ENCODE data around the gene DDX3X. TPM values are rescaled to one million over a fixed set of nuclear protein-coding genes. Genes with fewer than 3 reads are reported as not detected.
"Not testable (repeated sequence)": the region's sequence is repeated elsewhere in the genome, so short reads cannot be mapped to it uniquely, and the experiment has no call there.

DDX3X gene
- 100 to 1,000 TPM; 248 to 259 TPM for total RNA-seq

DNA sequence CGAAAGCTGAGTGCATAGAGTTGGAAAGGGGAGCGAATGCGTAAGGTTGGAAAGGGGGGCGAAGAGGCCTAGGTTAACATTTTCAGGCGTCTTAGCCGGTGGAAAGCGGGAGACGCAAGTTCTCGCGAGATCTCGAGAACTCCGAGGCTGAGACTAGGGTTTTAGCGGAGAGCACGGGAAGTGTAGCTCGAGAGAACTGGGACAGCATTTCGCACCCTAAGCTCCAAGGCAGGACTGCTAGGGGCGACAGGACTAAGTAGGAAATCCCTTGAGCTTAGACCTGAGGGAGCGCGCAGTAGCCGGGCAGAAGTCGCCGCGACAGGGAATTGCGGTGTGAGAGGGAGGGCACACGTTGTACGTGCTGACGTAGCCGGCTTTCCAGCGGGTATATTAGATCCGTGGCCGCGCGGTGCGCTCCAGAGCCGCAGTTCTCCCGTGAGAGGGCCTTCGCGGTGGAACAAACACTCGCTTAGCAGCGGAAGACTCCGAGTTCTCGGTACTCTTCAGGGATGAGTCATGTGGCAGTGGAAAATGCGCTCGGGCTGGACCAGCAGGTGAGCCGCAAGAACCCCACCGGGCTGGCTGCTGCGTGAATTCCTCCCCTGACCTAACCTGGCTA, at the start of gene DDX3X:
Gene DDX3X (plus strand): TSS at position 419 of the 619 bp plus-strand sequence. CDS start 91 bp downstream, at position 510.
- H3K9me3 Mint-ChIP-seq, result no peaks in the 10 kb centered on the region
- H3K36me3 Mint-ChIP-seq, result peaks cover 26 to 44% of the 10 kb centered on the region in 2 donors

DNA sequence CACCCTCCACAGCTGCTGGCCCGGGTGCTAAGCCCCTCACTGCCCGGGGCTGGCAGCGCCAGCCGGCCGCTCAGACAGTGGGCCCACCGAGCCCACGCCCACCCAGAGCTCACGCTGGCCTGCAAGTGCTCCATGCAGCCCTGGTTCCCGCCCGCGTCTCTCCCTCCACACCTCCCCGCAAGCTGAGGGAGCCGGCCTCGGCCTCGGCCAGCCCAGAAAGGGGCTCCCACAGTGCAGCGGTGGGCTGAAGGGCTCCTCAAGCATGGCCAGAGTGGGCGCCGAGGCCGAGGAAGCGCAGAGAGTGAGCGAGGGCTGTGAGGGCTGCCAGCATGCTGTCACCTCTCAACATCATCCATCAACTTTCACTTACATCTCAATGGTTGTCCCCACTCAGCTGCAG, 48.0 kb upstream of the DDX3X start:
- H3K36me3 Mint-ChIP-seq; ATAC-seq; DNase-seq (ENCODE audit: low spot score in 2 of 2): not testable (repeated sequence)

More for the DNA sequence above, at the start of gene DDX3X:
- ATAC-seq, result peak; percentile 57 to 65
- H3K27ac Mint-ChIP-seq, result peak within 1 kb of the TSS; percentile 100
- DNase-seq (ENCODE audit: low spot score in 2 of 2), result peak; percentile 77 to 88

DNA sequence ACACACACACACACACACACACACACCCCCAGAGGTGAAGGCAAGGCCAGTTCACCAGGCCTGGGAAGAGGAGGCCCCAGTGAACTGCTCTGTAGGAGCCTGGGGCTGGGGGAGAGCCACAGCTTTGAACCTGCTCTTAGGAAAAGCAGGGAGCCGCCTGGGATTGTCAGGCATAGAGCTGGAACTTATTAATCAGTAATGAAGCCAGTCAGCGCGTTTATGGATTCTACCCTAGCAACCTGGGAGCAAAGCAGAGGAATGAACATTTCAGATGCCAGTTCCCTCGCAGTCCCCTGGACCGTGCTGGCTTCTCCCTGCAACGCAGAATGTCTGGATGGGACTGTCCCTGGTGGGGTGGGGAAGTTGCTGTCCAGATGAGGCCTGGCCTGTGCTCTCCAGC, 45.3 kb upstream of the DDX3X start:
- ATAC-seq (no peak), DNase-seq (ENCODE audit: low spot score in 2 of 2) (no peak)
- Mint-ChIP-seq H3K27ac (no peak overlapping the region), H3K9me3 (peaks cover 4% of the 10 kb centered on the region in 2 donors), H3K36me3 (no peaks in the 10 kb centered on the region)

More for the DNA sequence above, 48.0 kb upstream of the DDX3X start:
- H3K27ac Mint-ChIP-seq, H3K9me3 Mint-ChIP-seq: not testable (repeated sequence)

DNA sequence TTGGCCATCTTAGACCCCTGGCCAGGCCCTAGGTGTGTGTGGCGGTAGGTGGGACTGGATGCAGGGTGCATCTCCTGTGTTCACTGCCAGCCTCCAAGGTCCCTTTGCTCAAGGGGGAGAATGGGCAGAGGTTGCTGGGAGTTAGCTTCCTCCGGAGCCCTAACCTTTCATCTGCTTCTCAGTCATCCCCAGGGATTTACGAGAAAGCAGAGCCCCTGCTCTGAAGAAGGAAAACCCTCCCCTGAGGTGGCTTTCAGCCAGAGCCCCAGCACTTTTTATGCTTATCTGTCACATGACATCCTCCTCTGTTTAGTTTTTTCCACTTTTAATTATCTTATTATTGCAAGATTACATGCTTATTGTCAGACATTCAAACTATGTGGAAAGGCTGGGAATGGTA, 44.9 kb upstream of the DDX3X start:
- ATAC-seq, result no peak
- no peaks in the 10 kb centered on the region for H3K36me3 Mint-ChIP-seq
- no peak for DNase-seq (ENCODE audit: low spot score in 2 of 2)
- peaks cover 4% of the 10 kb centered on the region in 2 donors for H3K9me3 Mint-ChIP-seq
- no peak overlapping the region for H3K27ac Mint-ChIP-seq

DNA sequence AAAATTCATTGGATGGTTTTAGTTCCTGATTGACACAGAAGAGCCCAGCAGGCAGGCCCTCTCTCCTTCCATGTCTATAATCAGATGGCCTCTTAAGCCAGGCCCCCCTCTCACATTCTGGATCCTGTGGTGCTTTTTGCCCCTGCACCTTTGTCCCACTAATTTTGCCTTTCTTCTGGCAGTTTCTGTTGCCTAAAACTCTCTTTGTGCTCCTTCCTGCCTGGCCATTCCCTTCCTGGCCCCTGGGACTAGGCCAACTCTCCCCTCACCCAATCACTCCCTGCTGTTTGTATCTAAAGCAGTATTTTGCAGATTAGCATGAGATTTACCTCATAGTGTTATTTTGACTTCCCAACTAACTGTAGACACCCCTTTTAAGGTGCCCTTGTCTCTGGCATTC, 42.7 kb upstream of the DDX3X start:
- Mint-ChIP-seq H3K27ac (no peak overlapping the region), H3K9me3 (peaks cover 4% of the 10 kb centered on the region in 2 donors), H3K36me3 (no peaks in the 10 kb centered on the region)
- DNase-seq (ENCODE audit: low spot score in 2 of 2) (no peak), ATAC-seq (no peak)

DNA sequence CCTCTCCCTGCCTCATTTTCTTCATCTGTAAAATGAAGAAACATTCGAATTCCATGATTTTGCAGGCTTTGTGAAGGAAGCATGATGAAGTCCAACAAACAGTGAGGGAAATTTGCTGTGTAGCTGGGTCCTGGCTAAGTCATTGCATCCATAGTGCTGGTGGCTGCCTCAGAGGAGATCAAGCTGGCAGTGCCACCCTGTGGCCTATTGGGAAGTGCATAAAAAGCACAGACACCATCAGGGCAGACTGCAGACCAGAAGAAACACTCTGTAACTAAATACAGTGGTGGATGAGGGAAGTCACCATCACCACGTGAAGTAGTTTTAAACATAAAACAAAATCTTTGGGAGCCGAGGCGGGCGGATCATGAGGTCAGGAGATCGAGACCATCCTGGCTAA, 40.7 kb upstream of the DDX3X start:
- Mint-ChIP-seq H3K36me3 (no peaks in the 10 kb centered on the region), H3K27ac (no peak overlapping the region), H3K9me3 (peaks cover 4% of the 10 kb centered on the region in 2 donors)
- DNase-seq (ENCODE audit: low spot score in 2 of 2), result no peak
- ATAC-seq, result peak in 1 of 2 donors; percentile 71

DNA sequence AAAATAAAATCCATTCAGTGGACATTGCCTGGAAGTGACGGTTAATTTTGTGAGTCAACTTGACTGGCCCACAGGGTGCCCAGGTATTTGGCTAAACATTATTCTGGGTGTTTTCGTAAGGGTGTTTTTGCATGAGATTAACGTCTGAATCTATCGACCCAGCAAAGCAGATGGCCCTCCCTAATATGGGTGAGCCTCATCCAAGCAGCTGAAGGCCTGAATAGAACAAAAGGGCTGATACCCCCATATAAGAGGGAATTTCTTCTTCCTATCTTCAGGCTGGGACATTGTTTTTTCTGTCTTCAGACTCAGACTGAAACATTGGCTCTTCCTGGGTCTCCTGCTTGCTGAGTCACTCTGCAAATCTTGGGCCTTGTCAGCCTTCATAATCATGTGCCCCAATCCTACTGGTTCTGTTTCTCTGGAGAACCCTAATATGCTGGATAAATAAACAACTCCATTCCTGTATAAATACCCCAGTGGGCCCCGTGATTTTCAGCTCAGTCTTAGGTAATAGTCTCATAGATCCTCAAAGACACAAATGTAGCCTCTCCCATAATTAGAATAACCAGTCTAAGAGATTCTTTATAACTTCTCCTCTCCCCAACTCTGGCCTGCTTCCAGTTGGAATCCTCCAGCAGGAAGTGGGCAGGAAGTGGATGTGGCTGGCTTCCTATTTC, 33.1 kb upstream of the DDX3X start:
- Mint-ChIP-seq H3K9me3 (no peaks in the 10 kb centered on the region), H3K27ac (no peak overlapping the region), H3K36me3 (no peaks in the 10 kb centered on the region)
- no peak for DNase-seq (ENCODE audit: low spot score in 2 of 2)
- no peak for ATAC-seq

DNA sequence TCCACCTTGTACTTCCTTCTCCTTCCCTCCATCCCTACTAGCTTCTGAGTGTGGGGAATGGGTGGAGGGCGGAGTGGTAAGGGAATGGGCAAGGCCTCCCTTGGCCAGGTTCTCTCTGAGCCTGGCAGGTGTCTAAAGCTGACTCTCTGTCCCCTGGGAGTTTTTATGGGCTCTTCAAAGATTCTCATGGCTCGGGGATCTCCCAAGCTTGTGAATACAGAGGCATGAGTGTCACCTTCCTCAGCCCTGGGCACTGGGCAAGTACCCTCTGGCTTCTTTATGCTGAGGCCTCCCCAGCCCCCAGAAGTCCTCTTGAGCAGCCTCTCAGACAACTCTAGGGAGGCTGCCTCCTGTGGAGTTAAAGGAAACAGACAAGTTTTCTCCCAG, 32.5 kb upstream of the DDX3X start:
- H3K27ac Mint-ChIP-seq, result no peak overlapping the region
- H3K36me3 Mint-ChIP-seq, result no peaks in the 10 kb centered on the region
- ATAC-seq, result no peak
- no peak for DNase-seq (ENCODE audit: low spot score in 2 of 2)
- no peaks in the 10 kb centered on the region for H3K9me3 Mint-ChIP-seq

DNA sequence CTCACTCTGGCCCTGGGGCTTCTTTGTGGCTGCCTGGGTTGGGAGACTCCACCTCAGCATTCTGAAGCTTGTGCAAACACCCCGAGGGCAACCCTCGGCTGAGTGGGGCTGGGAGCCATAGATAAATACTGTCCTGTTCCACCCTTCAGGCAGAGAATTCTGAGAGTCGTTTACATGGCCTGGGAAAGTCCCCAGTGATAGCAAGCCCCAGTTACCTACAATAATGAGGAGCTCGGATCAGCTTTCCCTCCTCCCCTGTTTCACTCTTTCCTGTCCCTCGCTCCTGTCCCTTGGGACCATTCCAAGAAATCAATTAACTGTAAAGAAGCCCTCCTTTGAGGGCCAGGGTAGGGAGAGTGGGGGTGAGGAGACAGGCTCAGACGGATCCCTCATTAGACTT, 31.6 kb upstream of the DDX3X start:
- DNase-seq (ENCODE audit: low spot score in 2 of 2) (no peak), ATAC-seq (no peak)
- no peaks in the 10 kb centered on the region for H3K36me3 Mint-ChIP-seq
- H3K27ac Mint-ChIP-seq, result no peak overlapping the region
- no peaks in the 10 kb centered on the region for H3K9me3 Mint-ChIP-seq

DNA sequence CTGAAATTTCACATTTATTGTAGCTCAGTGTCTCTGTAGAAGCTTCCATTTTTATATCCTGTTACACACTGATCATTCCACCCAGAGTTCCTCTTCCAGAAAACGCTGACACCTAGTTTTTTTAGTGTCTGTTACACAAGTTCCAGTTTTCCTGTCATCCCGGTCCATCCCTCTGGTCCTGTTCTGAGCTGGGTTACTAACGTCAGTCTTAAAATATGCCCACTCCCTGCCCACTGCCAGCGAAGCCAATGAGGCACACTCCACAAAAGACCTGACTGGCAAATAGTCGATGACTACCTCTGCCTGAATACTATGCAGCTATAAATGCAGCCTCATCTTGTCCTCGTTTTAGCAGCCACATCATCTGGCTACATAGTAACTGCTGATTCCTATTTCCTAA, 30.9 kb upstream of the DDX3X start:
- DNase-seq (ENCODE audit: low spot score in 2 of 2) (no peak), ATAC-seq (no peak)
- Mint-ChIP-seq H3K9me3 (no peaks in the 10 kb centered on the region), H3K27ac (peak overlapping the region in 1 of 2 donors; percentile 58), H3K36me3 (no peaks in the 10 kb centered on the region)

DNA sequence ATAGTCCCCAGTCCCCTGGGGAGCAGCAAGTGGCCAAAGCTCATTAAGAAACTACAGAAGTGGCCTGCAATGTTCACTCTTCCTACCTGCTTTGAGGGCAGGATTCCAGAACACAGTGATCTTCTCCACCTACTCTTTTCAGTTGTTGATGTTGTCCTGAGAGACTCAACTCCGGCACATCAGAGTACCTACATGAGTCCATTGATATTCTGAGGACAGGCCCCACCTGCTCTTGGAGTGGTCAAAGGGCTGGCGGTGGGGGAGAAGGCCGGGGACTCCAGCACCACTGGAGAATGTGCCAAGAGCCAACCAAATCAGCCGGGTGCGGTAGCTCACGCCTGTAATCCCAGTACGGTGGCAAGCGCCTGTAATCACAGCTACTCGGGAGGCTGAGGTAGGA, 29.8 kb upstream of the DDX3X start:
- ATAC-seq, result no peak
- no peak for DNase-seq (ENCODE audit: low spot score in 2 of 2)
- H3K9me3 Mint-ChIP-seq, result no peaks in the 10 kb centered on the region
- no peaks in the 10 kb centered on the region for H3K36me3 Mint-ChIP-seq
- H3K27ac Mint-ChIP-seq, result peak overlapping the region in 1 of 2 donors; percentile 37

DNA sequence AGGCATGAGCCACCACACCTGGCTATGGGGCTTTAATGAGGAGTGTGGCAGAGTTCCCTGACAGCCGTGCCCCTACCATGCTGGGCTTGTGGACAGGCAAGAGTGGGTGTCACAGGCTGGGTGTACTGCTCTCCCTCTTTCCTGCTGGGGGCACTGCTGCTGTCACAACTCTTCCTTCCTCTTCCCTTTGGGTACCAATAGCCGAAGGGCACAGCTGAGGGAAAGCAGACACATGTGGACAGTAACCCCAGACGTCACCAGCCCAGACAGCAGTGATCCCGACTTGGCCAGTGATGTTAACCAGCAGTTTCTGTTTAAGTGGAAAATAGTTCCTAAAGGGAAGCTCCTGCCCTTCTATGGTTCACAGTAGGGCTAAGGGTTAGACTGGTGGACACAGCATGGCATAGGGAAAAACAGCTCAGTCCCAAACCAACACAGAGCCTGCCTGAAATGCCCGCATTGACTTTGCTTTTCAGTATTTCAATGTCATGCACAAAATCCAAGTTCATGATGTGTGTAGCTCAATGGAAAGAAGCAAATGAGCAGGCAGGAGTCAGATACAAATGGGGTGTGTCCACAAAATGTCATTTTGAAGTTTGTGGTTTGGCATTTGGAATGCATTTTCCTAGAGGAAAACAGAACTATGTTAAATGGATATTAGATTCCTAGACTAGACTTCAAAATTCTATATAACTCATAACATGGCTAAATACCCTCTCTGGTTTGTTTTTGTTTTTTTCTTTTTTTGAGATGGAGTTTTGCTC, 24.9 kb upstream of the DDX3X start:
- Mint-ChIP-seq H3K36me3 (no peaks in the 10 kb centered on the region), H3K27ac (no peak overlapping the region), H3K9me3 (no peaks in the 10 kb centered on the region)
- ATAC-seq (no peak), DNase-seq (ENCODE audit: low spot score in 2 of 2) (no peak)

DNA sequence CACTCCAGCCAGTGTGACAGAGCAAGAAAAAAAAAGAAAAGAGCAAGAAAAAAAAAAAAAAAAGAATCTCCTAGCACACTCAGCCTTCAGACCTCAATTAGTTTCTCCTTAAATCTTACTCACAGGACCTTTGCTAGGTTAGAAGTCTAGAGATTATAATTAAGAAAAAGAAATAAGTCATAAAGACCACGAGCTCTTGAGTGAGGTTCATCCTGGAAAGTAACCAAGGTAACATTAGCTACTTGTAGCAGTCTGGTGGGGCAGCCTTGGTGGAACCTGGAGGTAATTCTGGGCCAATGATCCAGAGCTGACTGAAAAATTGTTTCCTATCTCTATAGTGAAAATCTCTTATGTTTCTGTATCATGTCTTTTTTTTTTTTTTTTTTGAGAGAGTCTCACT, 21.2 kb upstream of the DDX3X start:
- no peaks in the 10 kb centered on the region for H3K36me3 Mint-ChIP-seq
- H3K9me3 Mint-ChIP-seq, result no peaks in the 10 kb centered on the region
- peak; percentile 51 to 90 for ATAC-seq
- H3K27ac Mint-ChIP-seq, result no peak overlapping the region
- no peak for DNase-seq (ENCODE audit: low spot score in 2 of 2)

DNA sequence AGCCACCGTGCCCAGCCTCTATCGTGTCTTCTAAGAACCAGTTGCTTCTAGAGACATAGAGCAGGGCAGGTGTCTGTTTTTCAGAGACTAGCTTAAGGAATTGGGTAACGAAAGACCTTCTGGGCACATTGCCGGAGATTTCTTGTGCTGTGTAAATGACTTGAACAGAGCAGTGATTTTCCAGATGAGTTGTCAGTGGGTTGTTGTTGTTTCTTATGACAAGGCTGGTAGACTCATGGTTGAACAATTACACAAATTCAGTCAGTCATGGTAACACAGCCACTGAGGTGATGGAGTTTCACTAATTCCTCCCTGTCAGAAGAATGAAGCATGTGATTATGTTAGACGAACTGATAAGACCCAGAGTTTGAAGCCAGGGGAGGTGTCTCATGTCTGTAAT, 20.5 kb upstream of the DDX3X start:
- ATAC-seq, result peak in 1 of 2 donors; percentile 59
- DNase-seq (ENCODE audit: low spot score in 2 of 2), result no peak
- Mint-ChIP-seq H3K36me3 (no peaks in the 10 kb centered on the region), H3K27ac (no peak overlapping the region), H3K9me3 (no peaks in the 10 kb centered on the region)

DNA sequence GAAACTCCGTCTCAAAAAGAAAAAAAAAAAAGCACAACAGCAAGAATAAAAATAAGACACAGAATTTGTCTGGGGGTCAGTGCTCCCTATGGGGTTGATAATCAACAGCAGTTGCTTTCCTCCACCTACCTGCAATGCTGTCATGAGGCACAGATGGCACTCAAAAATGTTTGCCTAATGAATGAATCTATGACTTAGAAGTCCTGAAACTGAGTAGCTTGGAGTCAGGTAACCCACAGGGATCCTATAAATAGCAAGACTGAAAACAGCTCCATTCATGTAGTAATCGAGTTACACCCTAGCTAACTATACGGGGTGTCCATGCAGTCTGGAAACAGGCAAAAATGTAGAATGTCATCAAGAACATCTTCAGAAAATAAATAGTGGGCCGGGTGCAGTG, 19.8 kb upstream of the DDX3X start:
- H3K36me3 Mint-ChIP-seq, result no peaks in the 10 kb centered on the region
- peak overlapping the region in 1 of 2 donors; percentile 9 for H3K27ac Mint-ChIP-seq
- ATAC-seq (peak in 1 of 2 donors; percentile 21), DNase-seq (ENCODE audit: low spot score in 2 of 2) (no peak)
- H3K9me3 Mint-ChIP-seq, result no peaks in the 10 kb centered on the region

DNA sequence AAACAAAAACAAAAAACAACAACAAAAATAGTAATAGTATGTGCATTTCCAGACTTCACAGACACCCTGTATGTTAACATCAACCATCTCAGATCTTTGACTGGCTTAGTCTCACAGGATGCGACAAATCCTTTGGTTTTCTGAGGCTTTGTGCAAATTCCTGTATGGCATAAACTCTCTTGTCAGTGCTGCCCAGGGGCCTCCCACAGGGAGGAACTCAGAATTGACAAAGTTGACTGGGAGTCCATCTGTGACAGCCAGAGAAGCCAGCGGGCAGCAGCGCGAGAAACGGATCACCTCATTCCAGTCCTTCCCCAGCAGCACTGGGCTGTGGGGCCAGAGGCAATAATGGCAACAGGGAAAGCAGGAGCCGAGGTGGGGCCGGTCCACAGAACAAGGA, 19.1 kb upstream of the DDX3X start:
- ATAC-seq (no peak), DNase-seq (ENCODE audit: low spot score in 2 of 2) (no peak)
- no peak overlapping the region for H3K27ac Mint-ChIP-seq
- no peaks in the 10 kb centered on the region for H3K36me3 Mint-ChIP-seq
- no peaks in the 10 kb centered on the region for H3K9me3 Mint-ChIP-seq

DNA sequence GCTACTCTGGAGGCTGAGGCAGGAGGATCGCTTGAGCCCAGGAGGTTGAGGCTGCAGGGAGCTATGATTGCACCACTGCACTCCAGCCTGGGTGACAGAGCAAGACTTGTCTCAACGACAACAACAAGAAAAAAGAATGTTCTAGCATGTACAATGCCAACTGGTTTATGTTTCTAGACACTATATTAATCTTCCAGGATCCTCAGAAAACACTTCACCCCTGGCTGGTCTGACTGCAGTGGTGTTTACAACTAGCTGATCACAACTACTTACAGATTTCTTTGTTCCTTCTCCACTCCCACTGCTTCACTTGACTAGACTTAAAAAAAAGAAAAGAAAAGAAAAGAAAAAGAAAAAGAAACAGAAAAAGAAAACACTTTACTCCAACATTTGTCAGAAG, 17.7 kb upstream of the DDX3X start:
- not testable (repeated sequence) for H3K9me3 Mint-ChIP-seq; DNase-seq (ENCODE audit: low spot score in 2 of 2); ATAC-seq; H3K27ac Mint-ChIP-seq; H3K36me3 Mint-ChIP-seq

Data from activated naive CD4-positive, alpha-beta T cell treated with anti-CD3 and anti-CD28 coated beads, Interleukin-2, amount 50 U/mL, for 72 hours (primary cell).